GM13977 (cell line): ENCODE results near the gene ACSM3.

Source experiments
- DNase-seq: peaks from one replicate; pipeline ENCODE4 v3.0.0; 2012; ENCODE audit warnings: low spot score
- in situ Hi-C: fragments of 300-500 bp; cut with MboI; formaldehyde crosslinking; loops from one replicate; pipeline ENCODE4 v1.12.0; 2022; ENCODE audit warnings: low sequenced_read_pairs, low pct_unique_long_range_greater_than_20kb, mixed read lengths, inconsistent platforms; ENCODE audit not compliant: unreplicated experiment
- TF ChIP-seq, protein P1 (sequence below): IDR thresholded peaks from 2 replicates; pipeline ENCODE4 v1.5.1; 2012; ENCODE audit warnings: mild to moderate bottlenecking, control low read depth; ENCODE audit not compliant: insufficient read depth; ENCODE audit errors: extremely low read depth, missing control alignments

The ACSM3 gene

DNA sequence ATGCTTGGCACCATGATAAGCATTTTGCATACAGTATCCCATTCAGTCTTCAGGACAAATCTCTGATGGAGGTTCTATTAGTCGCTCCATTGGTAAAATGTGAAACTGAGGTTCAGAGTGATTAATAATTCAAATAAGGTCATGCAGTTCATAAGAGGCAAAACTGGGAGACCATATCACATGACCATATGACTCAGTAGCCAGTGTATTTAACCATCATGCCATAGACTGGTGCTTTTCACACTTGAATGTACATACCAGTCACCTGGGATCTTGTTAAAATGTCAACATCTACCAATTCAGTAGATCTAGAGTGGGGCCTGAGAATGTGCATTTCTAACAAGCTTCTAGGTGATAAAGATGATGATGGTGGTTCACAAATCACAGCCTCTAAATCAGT, 4.3 kb downstream of the ACSM3 start:
- TF ChIP-seq, protein P1, sequence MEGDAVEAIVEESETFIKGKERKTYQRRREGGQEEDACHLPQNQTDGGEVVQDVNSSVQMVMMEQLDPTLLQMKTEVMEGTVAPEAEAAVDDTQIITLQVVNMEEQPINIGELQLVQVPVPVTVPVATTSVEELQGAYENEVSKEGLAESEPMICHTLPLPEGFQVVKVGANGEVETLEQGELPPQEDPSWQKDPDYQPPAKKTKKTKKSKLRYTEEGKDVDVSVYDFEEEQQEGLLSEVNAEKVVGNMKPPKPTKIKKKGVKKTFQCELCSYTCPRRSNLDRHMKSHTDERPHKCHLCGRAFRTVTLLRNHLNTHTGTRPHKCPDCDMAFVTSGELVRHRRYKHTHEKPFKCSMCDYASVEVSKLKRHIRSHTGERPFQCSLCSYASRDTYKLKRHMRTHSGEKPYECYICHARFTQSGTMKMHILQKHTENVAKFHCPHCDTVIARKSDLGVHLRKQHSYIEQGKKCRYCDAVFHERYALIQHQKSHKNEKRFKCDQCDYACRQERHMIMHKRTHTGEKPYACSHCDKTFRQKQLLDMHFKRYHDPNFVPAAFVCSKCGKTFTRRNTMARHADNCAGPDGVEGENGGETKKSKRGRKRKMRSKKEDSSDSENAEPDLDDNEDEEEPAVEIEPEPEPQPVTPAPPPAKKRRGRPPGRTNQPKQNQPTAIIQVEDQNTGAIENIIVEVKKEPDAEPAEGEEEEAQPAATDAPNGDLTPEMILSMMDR, result no peak
- no peak for DNase-seq
- in situ Hi-C loops, result no loop called here

DNA sequence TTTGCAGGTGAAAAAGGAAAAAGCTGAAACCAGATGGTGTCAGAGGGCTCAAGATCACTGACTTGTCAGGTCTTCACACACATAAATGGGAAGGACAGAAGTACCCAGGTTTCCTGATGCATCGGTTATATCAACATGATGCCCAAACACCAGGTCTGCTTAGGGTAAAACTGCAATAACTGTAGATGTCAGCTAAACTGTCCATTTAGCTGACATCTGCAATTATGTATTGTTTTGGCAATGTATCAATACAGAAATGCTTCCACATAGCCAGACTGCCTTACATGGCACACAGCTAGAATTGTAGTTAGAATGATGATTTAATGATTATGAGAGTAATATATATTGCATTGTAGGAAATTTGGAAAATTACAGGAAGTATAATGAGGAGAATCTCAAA, 5.0 kb downstream of the ACSM3 start:
- DNase-seq, result no peak
- in situ Hi-C loops, result no loop called here
- TF ChIP-seq, protein P1, result no peak

DNA sequence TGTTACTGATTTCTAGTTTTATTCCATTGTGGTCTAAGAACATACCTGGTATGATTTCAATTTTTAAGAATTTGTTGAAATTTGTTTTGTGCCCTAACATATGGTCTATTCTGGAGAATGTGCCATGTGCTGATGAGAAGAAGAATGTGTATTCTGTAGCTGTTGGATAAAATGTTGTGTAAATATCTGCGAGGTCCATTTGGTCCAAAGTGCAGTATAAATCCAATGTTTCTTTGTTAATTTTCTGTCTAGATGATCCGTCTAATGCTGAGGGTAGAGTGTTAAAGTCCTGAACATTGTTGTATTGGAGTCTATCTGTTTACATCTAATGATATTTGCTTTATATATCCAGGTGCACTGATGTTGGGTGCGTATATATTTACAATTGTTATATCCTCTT, 9.9 kb downstream of the ACSM3 start:
- in situ Hi-C loops, result no loop called here
- TF ChIP-seq, protein P1, result no peak
- no peak for DNase-seq

DNA sequence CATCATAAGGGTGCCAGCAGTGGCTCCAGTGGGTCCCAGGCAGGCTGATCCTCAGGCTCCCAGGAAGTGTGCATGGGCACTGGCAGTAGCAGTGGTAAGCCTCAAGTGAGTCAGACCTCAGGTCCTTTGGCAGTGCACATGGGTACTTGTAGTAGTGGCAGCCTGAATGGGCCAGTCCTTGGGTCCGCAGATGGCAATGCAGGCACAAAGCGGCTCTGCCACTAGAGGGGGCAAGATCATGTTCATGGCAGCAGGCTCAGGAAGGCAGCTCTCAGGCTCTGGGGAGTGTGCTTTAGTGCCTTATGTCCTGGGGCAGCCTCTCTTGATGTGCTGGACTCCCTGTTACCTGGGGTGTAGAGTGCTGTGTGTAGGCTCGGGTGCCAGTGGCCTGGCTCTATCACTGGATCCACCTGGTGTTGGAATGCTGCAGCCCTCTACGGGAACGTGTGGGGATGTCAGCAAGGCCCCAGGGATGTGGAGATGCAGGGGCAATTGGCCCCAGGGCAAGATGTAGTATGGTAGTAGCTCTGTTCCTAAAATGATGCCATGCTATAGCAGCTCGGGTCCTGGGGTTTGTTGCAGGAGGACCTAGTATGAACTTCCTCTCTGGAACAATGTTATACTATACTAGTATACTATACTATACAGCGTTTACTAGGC, 11.0 kb downstream of the ACSM3 start:
- in situ Hi-C loops, result no loop called here
- DNase-seq, result peak; percentile 59
- TF ChIP-seq, protein P1, result peak; percentile 80

DNA sequence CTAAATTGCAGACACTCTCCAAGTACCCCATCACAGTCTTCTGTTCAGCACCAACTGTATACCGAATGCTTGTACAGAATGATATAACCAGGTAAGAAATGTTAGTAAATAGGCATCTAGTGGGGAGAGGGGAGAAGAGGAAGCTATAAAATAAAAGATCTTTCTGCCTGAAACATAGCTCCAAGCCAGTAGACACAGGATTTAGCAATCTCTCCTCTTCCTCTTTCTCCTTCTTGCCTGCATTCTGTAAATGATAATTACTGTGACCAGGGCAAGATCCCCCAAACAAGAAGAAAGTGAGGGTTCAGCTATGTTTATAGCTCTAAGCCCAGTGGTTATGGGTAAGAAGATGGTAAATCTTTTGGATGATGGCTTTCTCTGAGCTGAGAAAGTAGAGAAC, 17.9 kb downstream of the ACSM3 start:
- TF ChIP-seq, protein P1, result no peak
- DNase-seq, result no peak
- in situ Hi-C loops, result no loop called here

DNA sequence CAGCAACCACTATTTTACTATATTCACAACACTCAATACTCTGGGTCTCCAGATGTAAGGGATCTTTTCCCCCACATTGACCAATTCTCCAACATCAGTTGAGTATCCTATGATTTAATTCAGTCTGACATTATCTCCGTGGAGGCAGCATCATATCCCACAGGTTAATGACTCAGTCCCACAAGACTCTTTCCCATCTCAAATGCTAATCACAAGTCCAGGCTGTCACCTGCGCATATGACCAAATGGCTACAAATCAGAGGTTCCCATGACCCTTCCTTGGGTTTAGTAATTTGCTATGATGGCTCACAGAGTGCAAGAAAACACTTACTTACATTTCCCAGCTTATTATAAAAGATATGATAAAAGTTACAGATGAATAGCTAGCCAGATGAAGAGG, 18.7 kb downstream of the ACSM3 start:
- no peak for DNase-seq
- TF ChIP-seq, protein P1, result no peak
- in situ Hi-C loops, result no loop called here
